RPMI7951 (cell line): ENCODE data around the gene C12orf57. TPM values are rescaled to one million over a fixed set of nuclear protein-coding genes. Genes with fewer than 3 reads are reported as not detected.
A peak's percentile ranks its signal among the peaks of the same experiment; 100 is the strongest.
"Not testable (repeated sequence)": the region's sequence is repeated elsewhere in the genome, so short reads cannot be mapped to it uniquely, and the experiment has no call there.

Experiments
- DNase-seq: peaks from one replicate; pipeline ENCODE4 v3.0.0-alpha.2; 2012; ENCODE audit warnings: low read depth
- total RNA-seq: library from RNA; depleted of rRNA; stranded (reverse); fragments of >200 nt; shearing (Covaris generic); gene quantifications from 2 replicates; pipeline ENCODE4 v1.2.3, GENCODE V29; 2014; rRNA removed

The C12orf57 gene, protein sequence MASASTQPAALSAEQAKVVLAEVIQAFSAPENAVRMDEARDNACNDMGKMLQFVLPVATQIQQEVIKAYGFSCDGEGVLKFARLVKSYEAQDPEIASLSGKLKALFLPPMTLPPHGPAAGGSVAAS
- total RNA-seq: 245 and 274 TPM in 2 replicates

DNA sequence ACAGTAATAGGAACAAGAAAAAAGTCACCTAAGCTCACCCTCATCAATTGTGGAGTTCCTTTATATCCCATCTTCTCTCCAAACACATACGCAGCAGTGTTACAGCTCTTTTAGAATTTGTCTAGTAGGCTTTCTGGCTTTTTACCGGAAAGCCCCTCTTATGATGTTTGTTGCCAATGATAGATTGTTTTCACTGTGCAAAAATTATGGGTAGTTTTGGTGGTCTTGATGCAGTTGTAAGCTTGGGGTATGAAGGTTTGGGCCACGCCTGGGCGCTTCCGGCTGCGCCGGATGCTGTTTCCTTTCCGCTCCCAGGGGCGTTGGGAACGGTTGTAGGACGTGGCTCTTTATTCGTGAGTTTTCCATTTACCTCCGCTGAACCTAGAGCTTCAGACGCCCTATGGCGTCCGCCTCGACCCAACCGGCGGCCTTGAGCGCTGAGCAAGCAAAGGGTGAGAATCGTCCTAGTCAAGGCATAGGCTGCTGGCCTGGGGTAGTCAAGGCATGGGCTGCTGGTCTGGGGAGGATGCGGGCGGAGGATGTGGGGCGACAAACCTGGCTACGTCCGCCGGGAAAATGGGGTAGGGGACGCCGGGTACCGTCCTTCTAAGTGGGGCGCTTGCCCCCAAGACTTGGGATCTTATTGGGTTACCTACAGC lies at the start of gene C12orf57, which contains the start of gene RNU7-1:
TSS of gene C12orf57 (plus strand) at position 301 of the 659 bp plus-strand sequence. CDS start at position 401, 100 bp downstream.
TSS of gene RNU7-1 (plus strand) at position 95 of the 659 bp plus-strand sequence.
- DNase-seq: peak; percentile 95

DNA sequence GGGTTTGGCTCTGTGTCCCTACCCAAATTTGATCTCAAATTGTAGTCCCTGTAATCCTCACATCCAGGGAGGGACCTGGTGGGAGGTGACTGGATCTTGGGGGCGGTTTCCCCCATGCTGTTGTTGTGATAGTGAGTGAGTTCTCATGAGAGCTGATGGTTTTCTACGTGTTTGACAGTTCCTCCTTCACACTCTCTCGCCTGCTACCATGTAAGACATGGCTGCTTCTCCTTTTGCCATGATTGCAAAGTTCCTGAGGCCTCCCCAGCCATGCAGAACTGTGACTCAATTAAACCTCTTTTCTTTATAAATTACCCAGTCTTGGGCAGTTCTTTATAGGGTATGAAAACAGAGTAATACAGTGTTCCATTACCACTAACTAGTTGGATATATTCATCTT lies 49.5 kb upstream of the C12orf57 start:
- DNase-seq: no peak

DNA sequence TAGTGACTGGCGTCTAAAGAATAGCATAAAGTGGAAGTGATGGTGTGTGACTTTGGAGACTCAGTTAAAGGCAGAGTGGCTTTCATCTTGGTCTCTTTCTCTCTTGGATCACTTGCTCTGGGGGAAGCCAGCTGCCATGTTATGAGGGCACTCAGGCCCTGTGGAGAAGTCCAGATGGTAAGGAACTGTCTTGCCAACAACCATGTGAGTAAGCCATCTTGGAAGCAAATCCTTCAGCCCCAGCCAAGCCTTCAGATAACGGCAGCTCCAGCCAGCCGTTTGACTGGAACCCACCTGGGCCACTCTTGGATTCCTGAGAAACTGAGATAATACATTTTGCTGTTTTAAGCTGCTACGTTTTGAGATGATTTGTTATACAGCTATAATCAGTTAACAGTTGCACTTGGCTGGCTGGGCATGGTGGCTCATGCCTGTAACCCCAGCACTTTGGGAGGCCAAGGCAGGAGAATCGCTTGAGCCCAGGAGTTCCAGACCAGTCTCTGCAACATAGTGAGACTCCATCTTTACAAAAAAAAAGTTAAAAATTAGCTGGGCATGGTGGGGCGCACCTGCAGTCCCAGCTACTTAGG lies 46.9 kb upstream of the C12orf57 start:
- DNase-seq: no peak

DNA sequence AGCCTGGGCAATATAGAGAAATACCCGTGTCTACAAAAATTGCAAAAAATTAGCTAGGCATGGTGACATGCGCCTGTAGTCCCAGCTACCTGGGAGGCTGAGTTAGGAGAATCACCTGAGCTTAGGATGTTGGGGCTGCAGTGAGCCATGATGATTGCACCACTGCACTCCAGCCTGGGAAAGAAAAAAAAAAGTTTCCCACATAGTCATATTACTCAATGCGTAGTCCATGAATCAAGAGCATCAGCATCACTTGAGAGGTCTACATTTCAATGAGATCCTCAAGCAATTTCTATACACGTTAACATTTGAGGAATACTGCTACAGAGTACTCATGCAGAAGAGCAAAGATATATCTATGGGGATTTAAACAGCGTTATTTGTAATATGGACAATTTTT lies 44.4 kb upstream of the C12orf57 start:
- DNase-seq: no peak

DNA sequence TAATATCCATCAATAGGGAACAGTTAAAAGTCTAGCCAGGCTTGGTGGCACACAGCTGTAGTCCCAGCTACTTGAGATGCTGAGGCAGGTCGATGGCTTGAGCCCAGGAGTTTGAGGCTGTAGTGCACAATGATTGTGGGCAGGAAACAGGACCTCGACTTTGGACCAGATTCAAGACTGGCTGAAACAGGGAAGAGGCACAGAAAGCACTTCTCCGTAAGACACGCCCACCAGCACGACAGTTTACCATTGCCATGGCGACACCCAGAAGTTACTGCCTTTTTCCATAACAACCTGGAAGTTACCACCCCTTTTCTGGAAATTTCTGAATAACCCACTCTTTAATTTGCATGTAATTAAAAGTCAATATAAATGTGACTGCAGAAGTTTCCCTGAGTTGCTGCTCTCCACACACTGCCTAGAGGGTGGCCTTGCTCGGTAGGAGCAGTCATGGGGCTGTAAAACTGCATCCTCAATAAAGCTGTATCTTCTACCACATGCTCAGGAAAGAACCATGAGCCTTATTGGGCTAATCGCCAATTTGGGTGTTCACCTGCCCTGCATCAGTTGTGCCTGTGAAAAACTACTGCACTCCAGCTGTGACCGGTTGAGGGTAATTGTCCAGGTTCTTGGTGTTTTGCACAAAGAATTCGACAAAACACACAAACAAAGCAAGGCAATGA lies 43.8 kb upstream of the C12orf57 start:
- DNase-seq: peak; percentile 48

DNA sequence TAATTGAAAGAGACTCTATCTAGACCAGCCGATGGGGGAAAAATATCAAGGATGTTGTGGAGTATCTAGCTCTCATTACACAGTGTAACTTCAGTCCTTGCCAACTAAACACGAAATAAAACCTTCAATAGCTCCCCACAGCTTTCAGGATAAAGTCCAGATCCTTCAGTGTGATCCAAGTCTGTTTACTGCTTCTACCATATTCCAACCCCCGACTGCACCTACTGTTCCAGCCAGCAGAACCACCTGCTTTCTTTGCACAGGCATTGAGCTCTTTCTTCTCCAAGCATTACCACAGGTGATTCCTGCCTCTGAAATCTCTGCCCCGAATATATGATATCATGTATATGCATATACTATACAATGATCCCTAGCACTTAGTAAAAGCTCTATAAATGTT lies 41.4 kb upstream of the C12orf57 start:
- DNase-seq: no peak

DNA sequence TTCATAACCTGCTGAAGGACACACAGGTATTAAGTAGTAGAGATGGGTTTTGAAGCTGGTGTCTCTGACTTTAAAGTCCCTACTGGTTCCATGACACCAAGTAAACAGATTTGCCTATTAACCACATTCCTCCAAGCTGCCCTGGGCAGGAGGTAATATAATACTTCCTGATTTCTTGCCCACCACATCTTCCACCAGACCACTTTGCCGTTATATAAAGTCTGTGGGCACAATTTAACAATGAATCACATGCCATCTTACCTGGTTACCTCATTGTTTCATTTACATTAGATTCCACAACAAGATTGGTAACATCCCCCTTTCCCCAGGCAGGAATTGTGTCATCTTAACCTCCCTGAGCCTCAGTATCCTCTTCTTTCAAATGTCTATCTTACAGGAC lies 40.1 kb upstream of the C12orf57 start:
- DNase-seq: no peak

DNA sequence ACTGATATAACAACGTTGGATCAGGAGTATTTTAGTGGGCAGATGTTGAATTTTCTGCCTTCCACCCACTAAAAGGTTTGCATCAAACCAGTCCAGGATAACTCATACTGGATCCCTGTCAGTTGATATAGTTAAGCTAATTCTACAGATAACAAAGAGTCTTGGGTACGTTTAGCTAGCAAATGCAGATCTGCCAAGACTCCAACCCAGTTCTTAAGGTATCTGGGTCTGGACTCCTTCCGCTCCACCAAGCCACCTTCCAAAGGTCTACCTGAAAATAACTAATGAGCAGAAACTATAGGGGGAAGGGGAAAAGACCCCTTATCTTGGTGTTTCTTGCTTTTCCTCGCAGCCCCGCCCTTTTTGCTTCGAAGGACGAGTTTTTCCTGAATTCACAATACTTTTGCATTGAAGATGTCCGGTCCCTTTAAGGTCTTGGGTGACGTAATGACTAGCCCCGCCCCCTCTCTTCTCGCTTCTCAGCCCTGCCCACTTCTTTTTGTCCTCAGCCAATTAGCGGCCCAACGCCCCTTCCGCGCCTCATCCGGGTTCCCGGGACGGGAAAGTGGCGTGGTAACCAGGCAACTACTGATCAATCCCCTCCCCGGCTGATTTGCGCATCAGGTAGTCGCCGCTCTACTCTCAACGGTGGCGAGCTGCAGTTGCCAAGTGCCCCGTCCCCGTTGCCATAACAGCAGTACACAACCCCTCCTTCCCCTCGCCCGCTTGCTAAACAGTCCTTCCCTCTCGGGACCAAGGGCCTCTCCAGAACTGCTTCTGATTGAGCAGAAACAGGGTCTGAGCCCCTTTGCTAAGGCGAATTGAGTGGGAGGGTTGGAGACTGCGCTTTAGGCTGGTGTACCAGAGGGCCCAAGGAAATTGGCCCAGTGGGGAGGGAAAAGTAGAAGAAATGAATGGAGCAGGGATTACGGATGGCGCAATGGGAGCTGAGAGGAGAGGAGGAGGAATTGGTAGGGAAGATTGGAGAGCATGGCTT lies 39.2 kb upstream of the C12orf57 start, which contains the start of gene LRRC23:
TSS of gene LRRC23 (plus strand) at position 543 of the 997 bp plus-strand sequence. CDS start 812 bp downstream, outside the sequence.
- DNase-seq: peak; percentile 92

DNA sequence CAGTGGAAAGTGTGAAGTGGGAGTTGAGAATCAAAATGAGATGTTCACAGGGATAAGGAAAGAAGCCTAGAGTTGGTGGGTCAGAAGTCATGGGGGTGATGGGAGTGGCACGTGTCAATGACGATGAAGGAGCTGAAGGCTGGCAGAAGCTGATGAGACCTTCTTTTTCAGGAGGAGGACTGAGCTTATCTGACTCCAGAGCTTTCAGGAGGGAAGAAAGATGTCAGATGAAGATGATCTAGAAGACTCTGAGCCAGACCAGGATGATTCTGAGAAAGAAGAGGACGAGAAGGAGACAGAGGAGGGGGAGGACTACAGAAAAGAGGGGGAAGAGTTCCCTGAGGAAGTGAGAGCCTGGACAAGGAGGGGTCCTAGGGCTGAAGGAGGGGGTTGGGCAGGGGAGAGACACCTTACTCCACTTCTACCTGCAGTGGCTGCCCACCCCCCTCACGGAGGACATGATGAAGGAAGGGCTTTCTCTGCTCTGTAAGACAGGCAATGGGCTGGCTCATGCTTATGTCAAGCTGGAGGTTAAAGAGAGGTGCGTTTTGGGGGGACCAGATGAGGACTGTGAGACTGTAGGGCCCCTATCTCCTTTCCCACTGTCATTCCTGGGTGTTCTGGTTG lies 38.3 kb upstream of the C12orf57 start:
- no peak for DNase-seq

DNA sequence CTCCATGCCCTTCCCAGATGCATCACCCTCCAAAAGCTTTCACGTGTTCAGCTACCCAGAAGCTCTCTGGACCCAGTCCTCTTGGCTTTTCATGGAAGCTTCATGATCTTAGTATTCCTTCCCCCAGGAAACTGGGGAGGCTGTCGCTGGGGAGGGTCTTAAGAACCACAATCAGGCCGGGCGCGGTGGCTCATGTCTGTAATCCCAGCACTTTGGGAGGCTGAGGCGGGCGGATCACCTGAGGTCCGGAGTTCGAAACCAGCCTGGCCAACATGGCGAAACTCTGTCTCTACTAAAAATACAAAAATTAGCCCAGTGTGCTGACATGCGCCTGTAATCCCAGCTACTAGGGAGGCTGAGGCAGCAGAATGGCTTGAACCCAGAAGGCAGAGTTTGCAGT lies 35.7 kb upstream of the C12orf57 start:
- DNase-seq: not testable (repeated sequence)

DNA sequence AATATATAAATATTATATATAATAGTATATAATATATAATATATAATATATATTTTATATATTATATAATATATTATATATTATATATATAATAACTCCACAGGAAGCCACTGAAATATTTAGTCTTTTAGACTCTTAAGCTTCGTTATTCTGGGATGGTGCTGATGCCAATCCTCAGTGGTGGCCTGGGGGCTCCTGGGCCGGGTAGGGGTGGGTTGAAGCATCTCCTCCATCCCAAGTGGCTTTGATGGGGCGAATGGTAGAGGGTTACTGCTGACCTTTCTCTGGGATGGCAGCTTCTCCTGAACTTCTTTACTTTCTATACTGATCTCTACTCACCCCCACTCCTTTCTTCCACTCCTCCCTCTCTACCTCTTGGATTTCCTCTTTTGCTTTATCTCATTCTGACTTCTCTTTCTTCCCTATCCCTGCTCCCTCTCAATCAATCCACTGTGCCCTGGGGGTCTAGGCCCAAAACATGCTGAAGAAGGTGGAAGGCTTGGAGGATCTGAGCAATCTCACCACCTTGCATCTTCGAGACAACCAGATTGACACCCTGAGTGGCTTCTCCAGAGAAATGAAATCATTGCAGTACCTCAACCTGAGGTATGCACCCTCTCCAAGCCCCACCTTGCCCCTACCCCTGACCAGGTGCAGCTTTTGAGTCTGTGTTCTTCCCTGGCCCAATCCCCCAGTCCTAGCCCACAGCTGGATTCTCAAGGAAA lies 34.2 kb upstream of the C12orf57 start:
- DNase-seq: no peak

DNA sequence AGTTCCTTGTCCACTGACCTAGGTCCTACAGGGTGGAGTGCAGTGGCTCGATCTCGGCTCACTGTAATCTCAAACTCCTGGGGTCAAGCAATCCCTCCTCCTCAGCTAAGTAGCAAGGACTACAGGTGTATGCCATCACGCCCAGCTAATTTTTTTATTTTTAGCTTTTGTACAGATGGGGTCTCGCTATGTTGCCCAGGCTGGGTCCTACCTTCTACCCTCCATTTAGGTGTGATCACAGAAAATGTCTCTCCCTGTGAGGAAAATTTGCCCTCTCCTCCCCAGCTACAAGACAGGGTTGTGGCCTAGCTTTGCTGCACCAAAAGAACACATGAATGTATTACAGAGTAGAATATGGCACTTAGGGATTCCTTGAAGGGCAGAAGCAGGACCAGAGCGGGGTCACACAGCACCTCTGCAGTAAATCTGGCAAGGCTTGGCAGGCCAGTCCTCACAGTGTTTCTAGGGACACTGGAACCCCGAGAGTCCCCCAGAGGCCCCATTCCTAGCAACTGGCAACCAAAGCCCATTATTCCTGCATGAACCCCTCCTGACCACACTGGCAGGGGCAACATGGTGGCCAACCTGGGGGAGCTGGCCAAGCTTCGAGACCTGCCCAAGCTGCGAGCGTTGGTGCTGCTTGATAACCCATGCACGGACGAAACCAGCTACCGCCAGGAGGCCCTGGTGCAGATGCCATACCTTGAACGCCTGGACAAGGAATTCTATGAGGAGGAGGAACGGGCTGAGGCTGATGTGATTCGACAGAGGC lies 31.5 kb upstream of the C12orf57 start:
- no peak for DNase-seq

DNA sequence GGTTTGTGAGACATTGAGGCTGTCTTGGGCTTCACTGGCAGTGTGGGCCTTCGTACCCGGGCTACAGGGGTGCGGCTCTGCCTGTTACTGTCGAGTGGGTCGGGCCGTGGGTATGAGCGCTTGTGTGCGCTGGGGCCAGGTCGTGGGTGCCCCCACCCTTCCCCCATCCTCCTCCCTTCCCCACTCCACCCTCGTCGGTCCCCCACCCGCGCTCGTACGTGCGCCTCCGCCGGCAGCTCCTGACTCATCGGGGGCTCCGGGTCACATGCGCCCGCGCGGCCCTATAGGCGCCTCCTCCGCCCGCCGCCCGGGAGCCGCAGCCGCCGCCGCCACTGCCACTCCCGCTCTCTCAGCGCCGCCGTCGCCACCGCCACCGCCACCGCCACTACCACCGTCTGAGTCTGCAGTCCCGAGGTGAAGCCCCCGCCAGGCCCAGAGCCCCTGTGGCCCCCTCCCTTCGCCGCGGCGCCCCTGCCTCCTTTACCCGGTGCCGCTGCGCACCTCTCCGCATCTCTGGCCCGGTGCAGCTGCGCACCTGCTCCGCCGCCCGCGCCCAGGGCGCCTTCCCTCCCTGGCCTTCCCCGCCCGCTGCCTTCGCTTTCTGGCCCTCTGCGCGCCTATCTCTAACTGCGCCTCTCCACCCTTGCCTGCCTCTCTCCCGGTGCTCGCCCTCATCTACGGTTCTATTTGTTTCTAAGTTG lies 29.4 kb upstream of the C12orf57 start, which contains the start of gene ENO2:
TSS of gene ENO2 (plus strand) at position 335 of the 701 bp plus-strand sequence. CDS start 1,253 bp downstream, outside the sequence.
- peak; percentile 72 for DNase-seq

DNA sequence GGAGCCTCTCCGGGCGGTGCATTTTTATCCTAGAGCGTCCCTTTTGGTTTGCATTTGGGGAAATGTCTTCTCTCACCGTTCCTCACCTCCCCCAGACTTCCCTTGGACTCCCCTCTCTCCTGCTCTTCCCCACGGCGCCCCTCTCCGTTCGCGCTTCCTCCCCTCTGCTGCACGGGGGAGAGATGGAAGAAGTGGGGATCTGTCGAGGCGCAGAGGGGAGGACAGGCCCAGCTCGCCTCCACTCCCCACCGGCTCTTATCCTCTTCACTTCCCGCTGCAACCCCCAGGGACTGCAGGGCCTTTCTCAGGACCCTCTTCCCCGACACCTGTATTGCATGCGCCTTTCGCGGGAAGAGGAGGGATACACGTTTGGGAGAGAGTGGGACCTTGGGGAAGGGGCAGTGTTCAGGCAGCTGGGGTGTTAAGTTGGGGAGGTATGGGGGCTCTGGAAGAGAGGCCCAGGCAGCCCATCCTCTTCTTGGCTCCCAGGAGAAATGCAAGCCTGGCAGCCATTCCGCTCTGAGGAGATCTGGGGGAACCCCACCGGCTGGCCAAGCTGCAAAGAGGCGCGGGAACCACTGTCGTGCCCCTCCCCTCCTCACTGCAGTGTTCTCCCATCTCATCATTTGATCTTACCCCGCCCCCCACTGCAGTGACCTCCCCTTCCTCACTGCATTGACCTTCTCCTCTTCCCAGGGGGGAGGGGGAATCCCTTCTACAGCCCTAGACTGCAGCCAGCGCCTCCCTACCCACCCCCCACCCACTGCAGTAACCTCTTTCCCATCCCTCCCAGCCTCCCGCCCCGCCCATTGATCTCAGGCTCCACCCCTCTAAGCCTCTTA lies 28.7 kb upstream of the C12orf57 start:
- DNase-seq: peak; percentile 41

DNA sequence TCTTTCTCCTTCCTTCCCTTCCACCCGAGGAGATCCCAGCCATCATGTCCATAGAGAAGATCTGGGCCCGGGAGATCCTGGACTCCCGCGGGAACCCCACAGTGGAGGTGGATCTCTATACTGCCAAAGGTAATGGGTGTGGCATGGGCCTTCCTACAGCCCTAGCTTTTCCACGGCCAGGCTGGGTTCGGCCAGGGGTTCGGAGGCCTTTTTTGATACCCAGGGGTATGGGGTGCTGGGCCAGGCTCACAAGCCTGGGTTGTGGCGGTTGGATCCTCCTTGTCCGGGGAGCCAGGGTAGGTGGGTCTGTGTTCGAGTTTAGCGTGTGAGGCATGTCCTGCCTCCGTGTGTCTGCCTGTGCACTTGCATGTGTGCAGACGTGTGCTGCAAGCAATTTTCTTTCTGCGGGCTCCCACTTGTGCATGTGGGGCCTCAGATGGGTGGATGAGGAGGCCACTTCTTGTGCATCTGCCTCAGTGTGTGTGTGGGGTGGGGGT lies 28.0 kb upstream of the C12orf57 start:
- DNase-seq: no peak

DNA sequence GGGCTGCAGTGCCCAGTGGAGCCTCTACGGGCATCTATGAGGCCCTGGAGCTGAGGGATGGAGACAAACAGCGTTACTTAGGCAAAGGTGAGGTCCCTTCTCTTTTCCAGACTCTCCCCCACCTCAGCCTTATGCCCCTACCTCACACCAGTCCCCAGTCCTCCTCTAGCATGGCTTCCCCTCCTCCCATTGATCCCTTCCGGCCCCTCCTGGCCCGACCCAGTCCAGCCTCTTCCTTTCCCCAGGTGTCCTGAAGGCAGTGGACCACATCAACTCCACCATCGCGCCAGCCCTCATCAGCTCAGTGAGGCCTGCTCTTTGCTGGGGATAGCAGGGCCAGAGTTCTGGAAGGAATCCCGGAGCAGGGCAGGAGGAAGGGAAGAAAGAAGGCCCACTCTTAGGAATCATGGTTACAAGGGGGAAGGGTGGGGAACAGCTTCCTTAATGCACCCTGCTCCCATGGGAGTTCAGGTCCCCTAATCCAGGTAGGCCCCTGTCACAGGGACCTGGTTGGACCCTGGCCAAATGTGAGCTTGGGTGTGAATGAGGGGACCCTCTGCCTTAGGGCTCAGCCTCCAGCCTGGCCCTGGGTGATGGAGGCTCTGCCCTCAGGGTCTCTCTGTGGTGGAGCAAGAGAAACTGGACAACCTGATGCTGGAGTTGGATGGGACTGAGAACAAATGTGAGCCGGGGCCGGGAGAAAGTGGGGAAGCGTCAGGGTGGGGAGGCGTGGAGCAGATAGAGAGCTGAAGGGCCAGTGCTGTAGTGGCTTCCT lies 27.2 kb upstream of the C12orf57 start:
- DNase-seq: no peak
